Retina (tissue), 1 donor: ENCODE results near the gene ODR4.
"Not testable (repeated sequence)": the region's sequence is repeated elsewhere in the genome, so short reads cannot be mapped to it uniquely, and the experiment has no call there.

Experiments
- DNase-seq: peaks from one replicate; pipeline ENCODE4 v3.0.0-alpha.2; 2016

The ODR4 gene

DNA sequence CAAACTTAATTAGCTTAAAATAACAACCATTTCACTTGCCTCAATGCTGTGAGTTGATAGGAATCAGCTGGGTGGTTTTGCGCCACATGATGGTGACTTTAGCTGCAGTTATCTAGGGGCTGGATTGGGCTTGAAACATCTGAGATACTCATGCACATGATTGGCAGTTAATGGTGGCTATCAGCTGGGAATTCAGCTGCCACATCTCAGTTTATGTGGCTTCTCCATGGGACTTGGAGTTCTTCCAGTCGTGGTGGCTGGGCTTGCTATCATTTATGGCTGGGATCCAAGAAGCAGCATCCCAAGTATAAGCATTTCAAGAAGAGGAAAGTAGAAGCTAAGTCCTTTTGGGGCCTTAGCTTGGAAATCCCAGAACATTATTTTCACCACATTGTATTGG lies 48.9 kb downstream of the ODR4 start:
- no peak for DNase-seq

DNA sequence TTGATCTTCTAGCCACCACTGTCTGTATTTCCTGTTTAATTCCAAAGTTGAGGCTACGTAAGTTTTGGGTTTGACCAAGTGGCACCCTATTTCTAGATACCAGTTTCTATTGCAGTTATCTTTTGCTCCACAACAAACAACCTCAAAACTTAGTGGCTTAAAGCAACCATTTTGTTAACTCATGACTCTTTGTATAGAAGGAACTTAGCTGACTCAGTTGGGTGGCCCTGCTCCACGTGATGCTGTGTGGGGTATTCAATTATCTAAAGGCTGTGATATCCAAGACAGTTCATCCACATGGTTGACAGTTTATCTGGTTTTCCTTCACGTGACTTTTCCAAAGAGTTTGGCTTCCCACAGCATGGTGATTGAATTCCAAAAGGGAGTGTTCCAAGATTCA lies 50.5 kb downstream of the ODR4 start:
- no peak for DNase-seq

DNA sequence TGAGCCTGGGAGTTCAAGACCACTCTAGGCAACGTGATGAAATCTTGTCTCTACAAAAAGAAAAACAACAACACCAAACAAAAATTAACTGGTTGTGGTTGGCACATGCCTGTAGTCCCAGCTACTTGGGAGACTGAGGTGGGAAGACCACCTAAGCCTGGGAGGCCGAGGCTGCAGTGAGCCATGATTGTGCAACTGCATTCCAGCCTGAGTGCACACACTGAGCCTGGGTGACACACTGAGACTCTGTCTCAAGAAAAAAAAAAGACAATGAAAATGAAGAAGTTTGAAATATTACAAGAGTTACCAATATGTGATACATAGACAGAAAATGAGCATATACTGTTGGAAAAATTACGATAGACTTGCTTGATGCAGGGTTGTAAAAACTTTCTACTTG lies 53.4 kb downstream of the ODR4 start:
- no peak for DNase-seq

DNA sequence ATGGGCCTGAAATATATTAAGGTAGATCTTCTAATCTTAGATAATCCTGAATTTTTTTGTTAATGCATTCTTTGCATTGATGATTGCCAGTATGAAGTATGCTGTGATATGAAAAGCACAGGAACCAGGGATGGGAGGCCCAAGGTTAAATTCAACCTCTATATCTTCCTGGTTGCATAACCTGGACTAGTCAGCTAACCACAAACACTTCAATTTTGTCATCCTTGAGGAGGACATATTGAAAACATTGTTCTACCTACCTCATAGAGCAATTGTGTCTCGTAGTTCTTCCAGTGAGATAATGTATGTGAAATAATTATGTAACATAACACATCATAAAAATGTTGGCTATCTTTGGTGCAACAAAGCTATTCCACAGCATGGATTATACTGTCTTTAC lies 59.7 kb downstream of the ODR4 start:
- no peak for DNase-seq

DNA sequence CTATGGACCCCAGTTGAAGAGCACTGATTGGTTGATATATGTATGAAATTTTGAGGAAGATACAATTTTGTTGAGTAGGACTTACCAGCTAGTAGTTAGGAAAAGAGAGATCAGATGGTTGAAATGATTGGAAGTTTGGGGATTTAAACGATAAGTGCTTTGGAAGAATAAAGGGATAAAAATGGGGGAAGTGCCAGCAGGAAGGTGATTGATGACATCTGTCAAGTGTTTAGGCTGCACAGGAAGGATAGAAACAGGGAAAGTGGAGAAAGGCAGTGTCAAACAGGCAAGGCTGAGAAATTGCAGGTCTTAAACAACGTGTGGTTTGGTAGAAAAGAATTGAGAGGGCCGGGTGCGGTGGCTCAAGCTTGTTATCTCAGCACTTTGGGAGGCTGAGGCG lies 62.9 kb downstream of the ODR4 start:
- DNase-seq = no peak

DNA sequence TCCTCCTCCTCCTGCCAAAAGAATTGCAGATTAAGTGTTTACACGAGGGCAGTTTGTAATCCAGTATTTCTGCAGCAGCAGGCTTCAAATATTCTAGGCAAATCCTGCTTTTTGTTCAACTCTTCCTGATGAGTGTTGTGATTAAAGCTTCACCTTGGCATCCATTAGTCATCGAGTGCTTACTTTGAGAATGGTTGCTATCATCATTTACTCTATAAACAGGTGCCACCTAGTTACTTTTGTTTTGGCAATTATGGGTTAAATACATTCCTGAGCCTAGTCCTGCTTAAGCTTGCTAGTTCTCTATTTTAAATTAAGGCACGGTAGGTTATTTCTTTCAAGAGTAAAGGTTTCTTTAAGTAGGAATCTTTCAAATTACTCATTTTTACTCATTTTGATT lies 64.9 kb downstream of the ODR4 start:
- DNase-seq = no peak

DNA sequence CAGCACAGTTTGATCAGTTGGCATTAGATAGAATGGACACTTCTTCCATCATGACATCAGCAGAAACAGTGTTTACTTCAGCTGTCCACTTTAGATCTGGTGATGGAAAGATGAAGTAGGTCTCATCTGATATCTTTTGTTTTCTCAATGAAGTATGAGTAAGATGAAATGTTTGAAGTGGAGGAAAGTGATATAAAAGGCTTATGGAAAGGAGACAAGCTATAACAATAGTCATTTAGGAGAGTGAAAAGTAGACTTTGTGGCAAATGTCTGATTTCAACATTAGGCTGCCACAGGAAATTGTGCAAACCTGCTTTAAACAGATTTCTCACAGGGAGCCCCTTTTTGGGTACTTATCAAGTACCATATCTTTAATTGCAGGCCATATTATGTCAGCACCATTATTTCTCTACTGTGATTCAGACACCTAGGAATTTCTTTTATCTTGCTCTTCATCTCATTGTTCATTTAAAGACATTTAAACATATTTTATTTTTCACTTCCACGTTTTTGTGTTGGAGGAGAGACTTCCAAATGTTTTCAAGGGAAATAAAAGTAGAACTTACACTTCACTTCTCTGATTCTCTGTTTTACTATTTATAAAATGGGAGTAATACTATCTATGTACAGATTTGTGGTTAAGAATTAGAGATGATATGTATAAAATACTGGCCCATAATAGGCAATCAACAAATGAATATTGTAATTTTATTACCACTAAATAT lies 67.2 kb downstream of the ODR4 start:
- DNase-seq = no peak

DNA sequence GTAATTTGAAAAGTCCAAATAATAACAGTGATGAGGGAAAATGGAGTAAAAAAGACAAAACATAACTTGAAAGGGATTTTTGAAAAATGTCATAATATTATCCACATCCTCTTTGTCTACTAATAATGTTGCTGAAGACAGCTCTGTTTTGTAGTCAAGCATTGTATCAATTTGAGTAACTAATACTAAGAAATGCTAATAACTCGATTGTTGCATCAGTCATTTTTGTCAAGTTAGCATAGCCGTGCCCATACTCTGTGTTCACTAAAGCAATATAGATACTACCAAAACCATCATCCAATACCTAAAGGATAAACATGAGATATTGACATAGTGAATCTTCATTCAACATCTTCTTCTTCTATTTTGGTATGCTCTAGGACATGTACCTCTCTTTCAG lies 68.0 kb downstream of the ODR4 start:
- DNase-seq = no peak

DNA sequence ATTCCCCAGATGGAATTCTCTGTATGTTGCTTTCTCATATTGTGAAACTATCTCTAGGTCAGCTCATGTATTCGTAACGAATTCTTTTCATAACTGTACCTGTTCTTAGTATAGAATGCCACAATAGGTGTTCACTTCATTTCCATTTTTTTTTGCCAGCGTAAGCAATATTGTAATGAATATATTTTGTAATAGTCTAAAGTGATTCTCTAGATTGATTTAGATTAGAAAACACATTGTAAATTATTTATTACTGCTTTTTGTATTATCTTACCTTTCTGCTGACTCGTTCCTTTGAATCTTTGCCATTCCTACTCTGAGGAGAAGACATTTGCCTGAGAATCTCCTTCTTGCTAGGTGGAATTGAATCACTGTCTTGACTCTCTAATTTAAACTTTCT lies 70.5 kb downstream of the ODR4 start:
- no peak for DNase-seq

DNA sequence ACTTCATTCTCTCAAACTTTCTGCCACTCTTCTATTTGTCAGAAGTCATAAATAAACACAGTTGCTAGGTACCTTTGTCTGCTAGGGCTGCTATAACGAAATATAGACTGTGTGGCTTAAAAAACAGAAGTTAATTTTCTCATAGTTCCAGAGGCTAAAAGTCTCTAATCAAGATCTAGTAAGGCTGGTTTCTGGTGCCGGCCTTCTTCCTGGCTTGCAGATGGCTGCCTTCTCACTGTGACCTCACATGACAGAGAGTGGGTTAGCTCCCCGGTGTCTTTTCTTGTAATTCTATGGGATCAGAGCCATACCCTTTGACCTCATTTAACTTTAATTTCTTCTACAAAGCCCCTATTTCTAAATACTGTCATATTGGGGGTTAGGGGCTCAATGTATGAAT lies 79.3 kb downstream of the ODR4 start:
- no peak for DNase-seq

DNA sequence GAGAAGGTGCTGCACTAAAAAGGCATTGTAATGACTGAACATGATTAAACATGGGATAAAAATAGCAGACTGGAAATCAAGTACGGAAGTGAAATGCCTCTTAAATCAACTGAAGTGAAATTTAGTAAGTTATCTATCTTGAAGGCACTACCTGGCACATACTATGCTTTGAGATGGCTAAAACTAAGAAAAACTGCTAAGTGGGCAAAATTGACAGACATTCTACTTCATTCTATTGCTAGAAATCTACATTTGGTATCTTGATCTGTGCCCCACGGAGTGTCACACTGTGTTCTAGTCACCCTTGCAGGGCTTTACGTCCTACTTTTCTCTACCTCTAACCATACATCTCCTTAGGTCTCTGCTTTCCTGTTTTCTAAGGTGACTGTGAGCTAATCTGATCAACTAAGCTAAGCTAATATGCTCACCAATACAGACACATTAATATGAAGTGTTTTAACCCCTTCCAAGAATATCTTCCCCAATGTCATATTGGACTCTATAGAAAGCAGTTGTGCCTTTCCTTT lies 81.2 kb downstream of the ODR4 start:
- DNase-seq = no peak

DNA sequence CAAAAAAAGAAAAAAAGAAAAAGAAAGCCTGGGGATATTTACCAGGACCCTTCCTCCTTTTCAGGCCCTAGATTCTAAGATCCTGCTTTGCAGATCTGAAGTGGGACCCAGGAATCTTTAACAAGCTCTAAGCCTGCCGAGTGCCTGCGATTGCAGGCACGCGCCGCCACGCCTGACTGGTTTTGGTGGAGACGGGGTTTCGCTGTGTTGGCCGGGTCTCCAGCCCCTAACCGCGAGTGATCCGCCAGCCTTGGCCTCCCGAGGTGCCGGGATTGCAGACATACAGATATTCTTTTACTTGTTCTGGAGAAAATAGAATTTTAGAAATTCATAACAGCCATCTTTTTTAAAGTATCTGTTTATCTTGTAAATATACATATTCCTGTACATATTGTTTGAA lies 83.5 kb downstream of the ODR4 start:
- DNase-seq = not testable (repeated sequence)

DNA sequence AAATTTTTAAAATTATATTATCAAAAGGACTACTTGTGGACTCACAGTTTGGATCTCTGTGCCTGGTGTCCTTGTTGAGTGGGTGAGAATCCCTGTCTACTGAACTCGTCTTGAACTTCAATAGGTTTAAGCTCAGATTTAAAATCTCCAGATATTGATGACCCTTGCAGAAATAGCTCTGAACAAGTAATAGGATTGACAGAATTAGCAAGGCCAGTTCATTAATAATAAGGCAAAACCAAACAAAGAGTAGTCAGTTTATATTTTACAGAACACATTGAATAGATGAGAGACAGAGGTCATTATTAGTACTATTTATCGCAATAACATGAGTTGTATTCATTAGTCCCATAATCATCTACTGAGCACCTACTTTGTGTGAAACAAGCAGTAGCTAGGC lies 85.4 kb downstream of the ODR4 start, which contains the start of gene PDC:
Gene PDC, minus strand, starts transcription at position 101 of the 400 bp plus-strand sequence. CDS start 11,655 bp downstream, outside the sequence.
- DNase-seq = no peak

DNA sequence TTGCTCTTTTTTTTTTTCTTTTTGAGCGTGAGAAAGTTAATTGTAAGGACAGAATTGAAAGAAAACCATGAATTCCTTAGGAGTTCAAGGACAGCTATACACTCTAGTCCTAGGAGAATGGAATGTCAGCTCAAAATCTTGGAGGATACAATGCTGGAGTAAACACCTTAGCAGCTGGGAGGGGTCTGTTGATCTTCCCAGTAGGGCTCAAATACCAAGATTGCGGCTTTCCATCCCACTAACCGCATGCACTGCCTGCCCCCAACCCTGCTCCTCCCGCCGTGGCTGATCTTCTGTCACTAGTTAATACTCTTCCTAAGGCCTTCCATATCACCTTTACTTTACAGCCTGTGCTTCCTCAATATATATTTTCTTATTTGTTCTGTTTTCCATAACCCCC lies 87.9 kb downstream of the ODR4 start:
- DNase-seq = no peak

DNA sequence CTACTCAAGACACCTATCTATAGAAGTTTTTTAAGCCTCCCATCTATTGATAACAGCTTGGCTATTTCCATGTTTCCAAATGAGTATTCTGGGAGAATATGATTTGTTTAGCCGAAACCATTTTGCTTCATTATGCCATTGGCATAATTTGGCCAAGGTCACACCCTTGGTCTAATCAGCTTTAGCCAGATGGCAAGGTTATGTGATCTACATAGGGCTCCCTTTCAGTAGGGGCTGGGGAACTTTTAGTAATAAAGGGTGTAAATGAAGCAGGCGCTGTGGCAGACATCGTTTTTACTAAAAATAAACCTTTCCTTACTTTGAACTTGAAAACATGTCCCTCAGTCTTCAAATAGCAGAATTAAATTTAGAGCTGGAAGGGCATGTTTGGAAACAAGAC lies 88.3 kb downstream of the ODR4 start:
- DNase-seq = no peak

DNA sequence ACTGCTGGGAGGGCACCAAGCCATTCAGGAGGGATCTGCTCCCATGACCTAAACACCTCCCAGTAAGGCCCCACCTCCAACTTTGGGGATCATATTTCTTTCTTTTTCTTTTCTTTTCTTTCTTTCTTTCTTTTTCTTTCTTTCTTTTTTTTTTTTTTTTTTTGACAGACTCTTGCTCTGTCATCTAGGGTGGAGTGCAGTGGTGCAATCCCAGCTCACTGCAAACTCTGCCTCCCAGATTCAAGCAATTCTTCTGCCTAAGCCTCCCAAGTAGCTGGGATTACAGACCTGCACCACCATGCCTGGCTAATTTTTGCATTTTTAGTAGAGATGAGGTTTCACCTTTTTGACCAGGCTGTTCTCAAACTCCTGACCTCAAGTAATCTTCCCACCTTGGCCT lies 89.9 kb downstream of the ODR4 start:
- not testable (repeated sequence) for DNase-seq

DNA sequence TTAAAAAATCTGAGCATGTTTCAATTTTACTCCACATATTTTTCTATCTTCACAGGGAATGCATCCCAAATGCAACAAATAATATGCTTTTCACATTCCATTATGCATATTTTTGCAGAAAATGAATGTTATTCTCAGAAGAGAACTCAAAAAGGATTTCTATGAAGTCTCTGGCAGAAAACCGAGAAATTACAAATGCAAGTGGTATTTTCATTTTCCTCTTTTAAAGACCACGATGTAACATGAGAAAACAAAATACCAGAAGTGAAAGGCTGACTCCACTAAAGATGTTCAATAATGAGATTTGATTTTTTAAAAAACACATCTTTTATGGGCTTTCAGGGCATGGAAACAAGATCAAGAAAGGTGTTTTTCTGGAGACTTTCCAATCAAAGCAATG lies 90.3 kb downstream of the ODR4 start:
- no peak for DNase-seq
